GM20000 (cell line): ENCODE measurements around the gene NADK.

Experiments used
- DNase-seq: peaks from one replicate; pipeline ENCODE4 v3.0.0; 2012; ENCODE audit warnings: low spot score
- TF ChIP-seq, protein P1 (sequence below): IDR thresholded peaks from 2 replicates; pipeline ENCODE4 v1.5.1; 2012; ENCODE audit warnings: mild to moderate bottlenecking, control low read depth; ENCODE audit errors: extremely low read depth, missing control alignments

NADK gene

DNA sequence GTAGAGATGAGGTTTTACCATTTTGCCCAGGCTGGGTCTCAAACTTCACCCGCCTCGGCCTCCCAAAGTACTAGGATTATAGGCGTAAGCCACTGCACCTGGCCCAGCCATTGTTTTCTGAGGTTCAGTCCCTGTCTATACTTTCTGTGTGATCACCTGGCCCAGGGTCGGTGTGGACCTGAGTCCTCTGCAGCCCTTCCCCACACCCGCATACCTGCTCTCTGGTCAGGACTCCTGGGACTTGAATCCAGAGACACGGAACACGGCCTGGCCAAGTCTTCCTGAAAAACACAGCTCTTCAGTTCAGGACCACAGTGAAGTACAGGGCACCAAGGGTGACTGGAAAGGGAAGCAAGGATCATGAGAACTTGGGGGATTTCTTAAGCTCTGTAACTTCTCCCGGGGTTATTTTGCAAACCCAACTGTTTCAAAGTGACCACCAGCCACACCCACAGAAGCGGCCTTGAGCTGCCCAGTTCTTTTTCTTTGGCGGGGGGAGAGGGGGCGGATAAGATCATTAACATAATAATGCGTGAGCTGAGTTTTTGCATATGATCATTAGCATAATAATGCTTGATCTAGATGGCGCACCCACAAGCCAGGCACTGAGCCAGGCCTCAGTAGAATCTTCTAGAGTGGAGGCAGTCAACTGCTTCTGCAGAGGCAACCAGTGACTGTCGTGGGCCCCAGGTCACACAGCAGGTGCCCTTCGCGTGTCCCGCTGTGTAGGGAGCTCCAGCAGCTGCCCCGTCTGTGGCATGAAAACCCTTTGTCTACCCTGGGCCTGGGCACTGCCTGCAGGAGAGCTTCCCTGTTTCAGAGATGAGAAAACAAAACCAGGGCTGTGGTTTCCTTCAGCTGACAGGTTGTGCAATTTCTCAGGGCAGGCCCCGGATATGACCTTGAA is 1.7 kb upstream of the NADK start:
- peak; percentile 90 for DNase-seq

DNA sequence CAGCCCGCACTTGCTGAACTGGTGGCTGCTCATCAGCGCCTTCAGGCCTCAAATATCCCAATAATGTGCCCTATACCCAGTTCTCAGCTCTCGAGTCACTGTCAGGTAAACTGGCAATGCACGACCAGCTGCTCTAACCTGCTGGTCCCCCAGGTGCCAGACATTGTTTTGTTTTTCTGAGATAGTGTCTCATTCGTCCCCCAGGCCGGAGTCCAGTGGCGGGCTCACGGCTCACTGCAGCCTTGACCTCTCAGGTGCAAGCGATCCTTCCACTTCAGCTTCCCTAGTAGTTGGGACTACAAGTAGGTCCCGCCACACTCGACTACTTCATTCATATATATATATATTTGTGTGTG is 1.0 kb upstream of the NADK start:
- DNase-seq, result no peak
- TF ChIP-seq, protein P1, sequence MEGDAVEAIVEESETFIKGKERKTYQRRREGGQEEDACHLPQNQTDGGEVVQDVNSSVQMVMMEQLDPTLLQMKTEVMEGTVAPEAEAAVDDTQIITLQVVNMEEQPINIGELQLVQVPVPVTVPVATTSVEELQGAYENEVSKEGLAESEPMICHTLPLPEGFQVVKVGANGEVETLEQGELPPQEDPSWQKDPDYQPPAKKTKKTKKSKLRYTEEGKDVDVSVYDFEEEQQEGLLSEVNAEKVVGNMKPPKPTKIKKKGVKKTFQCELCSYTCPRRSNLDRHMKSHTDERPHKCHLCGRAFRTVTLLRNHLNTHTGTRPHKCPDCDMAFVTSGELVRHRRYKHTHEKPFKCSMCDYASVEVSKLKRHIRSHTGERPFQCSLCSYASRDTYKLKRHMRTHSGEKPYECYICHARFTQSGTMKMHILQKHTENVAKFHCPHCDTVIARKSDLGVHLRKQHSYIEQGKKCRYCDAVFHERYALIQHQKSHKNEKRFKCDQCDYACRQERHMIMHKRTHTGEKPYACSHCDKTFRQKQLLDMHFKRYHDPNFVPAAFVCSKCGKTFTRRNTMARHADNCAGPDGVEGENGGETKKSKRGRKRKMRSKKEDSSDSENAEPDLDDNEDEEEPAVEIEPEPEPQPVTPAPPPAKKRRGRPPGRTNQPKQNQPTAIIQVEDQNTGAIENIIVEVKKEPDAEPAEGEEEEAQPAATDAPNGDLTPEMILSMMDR, result no peak

More for the DNA sequence above, 1.7 kb upstream of the NADK start:
- TF ChIP-seq, protein P1, result no peak

DNA sequence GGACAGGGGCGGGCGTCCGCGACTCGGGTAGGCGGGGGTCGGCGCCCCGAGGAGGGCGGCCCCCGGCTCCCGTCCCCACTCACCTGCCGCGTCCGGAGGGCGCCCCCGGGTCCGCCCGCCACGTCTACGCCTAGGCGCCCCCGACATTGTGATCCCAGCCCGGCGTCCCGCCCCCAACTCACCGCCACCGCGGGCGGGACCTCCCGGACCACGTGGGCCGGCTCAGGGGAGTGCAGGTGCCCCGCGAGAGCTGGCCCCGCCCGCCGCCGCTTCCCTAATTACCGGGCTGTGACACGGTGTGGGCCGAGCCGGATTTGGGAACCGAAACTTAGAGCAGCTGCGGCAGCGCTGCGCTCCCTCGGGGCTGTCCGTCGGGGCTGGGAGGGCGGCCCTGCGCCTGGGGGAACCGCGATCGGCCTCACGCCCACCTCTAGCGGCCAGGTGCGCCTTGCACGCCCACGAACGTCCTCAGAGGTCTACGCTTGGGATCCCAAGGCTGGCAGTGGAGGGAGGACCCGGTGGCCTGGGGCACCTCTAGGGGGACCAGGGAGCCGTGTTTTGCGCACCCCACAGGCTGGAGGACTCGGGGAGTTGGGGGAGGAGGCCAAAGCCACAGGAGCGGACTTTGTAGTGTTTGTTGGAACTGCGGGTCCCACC is 521 bp upstream of the NADK start:
- peak; percentile 96 for DNase-seq
- TF ChIP-seq, protein P1, result peak; percentile 17

DNA sequence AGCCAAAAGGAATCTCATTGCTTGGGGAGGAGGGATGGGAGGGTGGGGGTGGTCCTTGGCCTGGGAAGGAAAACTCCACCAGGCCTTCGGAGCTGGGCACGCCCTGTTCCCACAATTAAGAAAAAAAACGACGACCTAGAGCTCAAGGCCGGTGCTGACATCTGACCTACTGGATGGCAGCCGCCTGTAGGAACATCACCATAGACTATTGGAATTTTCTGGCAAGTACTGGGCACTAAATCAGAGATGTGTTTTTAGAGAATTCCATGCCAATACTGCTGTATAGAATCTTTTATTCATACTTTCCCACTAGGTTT is 729 bp downstream of the NADK start:
- DNase-seq, result no peak
- TF ChIP-seq, protein P1, result no peak

- DNase-seq, result no peak
- TF ChIP-seq, protein P1, result no peak
These were observed 1.3 kb downstream of the NADK start for GRCh38 chr1:1776672-1777582.

DNA sequence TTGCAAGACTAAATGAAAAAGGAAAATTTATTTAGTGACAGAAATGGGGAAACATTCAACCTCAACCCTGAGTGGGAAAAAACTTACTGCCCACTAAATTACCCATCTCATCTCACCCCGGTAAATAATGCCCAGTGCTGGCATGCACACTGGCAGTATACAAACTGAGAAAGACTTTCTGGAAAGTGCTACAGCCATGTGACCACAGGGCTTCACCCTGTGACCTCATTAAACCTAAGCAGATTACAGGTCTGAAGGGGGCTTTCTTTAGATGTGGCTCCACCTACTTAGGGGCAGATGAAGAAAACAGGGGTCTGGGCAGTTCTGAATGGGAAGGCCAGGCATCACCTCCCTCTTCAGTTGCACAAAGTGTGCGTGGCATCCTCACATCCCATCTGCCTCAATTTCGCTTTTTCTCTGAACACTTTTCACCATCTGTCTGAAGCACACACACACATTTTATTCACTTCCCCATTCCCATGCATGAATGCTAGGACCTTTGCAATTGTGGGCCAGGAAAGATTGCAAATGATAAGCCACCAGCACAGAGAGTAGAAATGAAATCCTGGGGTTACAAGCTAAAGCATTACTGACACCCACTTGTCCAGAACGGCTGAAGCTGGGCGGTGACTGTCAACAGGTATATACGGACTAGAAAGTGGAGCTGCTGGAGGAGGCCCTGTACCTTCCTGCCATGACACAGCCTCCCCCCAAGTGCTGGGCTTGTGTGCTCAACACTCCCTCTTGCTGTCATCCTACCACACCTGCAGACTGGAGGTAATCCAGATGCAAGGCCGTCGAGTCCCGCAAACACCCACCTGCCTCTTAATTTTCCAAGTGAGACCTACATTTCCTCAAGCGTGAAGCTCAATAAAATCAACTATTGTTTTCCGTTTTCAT is 2.7 kb downstream of the NADK start:
- TF ChIP-seq, protein P1, result no peak
- peak; percentile 69 for DNase-seq
